OCI-LY7 (cell line): ENCODE results near the gene KCNN1. TPM values are rescaled to one million over a fixed set of nuclear protein-coding genes. Genes with fewer than 3 reads are reported as not detected.

Experiments used
- BruUV-seq: library from RNA; stranded (reverse); fragments of 400-500 nt; replicated peaks from 2 replicates; lab custom pipeline; 2021; lab: Mats Ljungman, UMichigan
- CTCF ChIA-PET: fragments of 300-600 bp; sonication (Branson Sonifier 250); formaldehyde crosslinking; loops from one replicate; lab custom pipeline; 2022; ENCODE audit warnings: antibody characterized with exemption; ENCODE audit not compliant: unreplicated experiment; lab: Charles Lee
- POLR2A ChIA-PET: fragments of 300-600 bp; sonication (Branson Sonifier 250); formaldehyde crosslinking; loops from one replicate; lab custom pipeline; 2022; ENCODE audit warnings: antibody characterized with exemption; lab: Charles Lee
- DNase-seq: peaks from one replicate; pipeline ENCODE4 v3.0.0-alpha.2; 2015; ENCODE audit warnings: low spot score
- H2AFZ ChIP-seq: fragments of 200-600 bp; sonication (generic), shearing (Covaris generic); 2 replicates; pipeline ENCODE4 v1.6.1; 2014; ENCODE audit warnings: mild to moderate bottlenecking, antibody characterized with exemption, low read length, moderate library complexity
- H3K27ac ChIP-seq: fragments of 200-600 bp; sonication (generic); 2 replicates; pipeline ENCODE4 v1.5.1; 2014; ENCODE audit warnings: mixed run types, low read depth, mild to moderate bottlenecking, moderate library complexity, low read length, inconsistent platforms; ENCODE audit not compliant: poor library complexity, severe bottlenecking
- H3K36me3 ChIP-seq: fragments of 200-600 bp; sonication (generic); 2 replicates; pipeline ENCODE4 v1.6.1; 2014; ENCODE audit warnings: mild to moderate bottlenecking, antibody characterized with exemption, low read length, moderate library complexity, mixed read lengths; ENCODE audit not compliant: insufficient read depth
- H3K4me1 ChIP-seq: fragments of 200-600 bp; sonication (generic); 2 replicates; pipeline ENCODE4 v1.5.1; 2014; ENCODE audit warnings: mild to moderate bottlenecking, low read length; ENCODE audit not compliant: insufficient read depth, poor library complexity, severe bottlenecking
- H3K4me2 ChIP-seq: fragments of 200-600 bp; sonication (generic); 2 replicates; pipeline ENCODE4 v1.6.1; 2014; ENCODE audit warnings: mild to moderate bottlenecking, low read length
- H3K4me3 ChIP-seq: fragments of 200-600 bp; sonication (generic); 2 replicates; pipeline ENCODE4 v1.5.1; 2014; ENCODE audit warnings: mild to moderate bottlenecking, low read depth, low read length; ENCODE audit not compliant: poor library complexity, severe bottlenecking
- H3K79me2 ChIP-seq: fragments of 200-600 bp; sonication (generic); 2 replicates; pipeline ENCODE4 v1.6.1; 2016; ENCODE audit warnings: low read depth, mild to moderate bottlenecking, low read length, moderate library complexity, mixed read lengths; ENCODE audit not compliant: insufficient read depth
- H3K9me2 ChIP-seq: fragments of 200-600 bp; sonication (generic); 2 replicates; pipeline ENCODE4 v1.6.1; 2016; ENCODE audit warnings: mild to moderate bottlenecking, low read length, mixed read lengths; ENCODE audit not compliant: insufficient read depth
- H3K9me3 ChIP-seq: fragments of 200-600 bp; sonication (generic); 2 replicates; pipeline ENCODE4 v1.6.1; 2014; ENCODE audit warnings: mild to moderate bottlenecking, mixed run types, low read length, mixed read lengths
- H4K20me1 ChIP-seq: fragments of 200-600 bp; sonication (generic); 2 replicates; pipeline ENCODE4 v1.6.1; 2014; ENCODE audit warnings: mild to moderate bottlenecking, antibody characterized with exemption, low read length, moderate library complexity, mixed read lengths; ENCODE audit not compliant: insufficient read depth
- CTCF ChIP-seq: fragments of 200-600 bp; sonication (generic); conservative IDR thresholded peaks from 2 replicates; pipeline ENCODE4 v1.5.1; 2014; ENCODE audit warnings: mild to moderate bottlenecking, antibody characterized with exemption, low read length, moderate library complexity, mixed read lengths
- EZH2phosphoT487 ChIP-seq: fragments of 200-600 bp; sonication (generic); IDR thresholded peaks from 2 replicates; pipeline ENCODE4 v1.6.1; 2018; ENCODE audit warnings: low read depth, borderline replicate concordance, mild to moderate bottlenecking, mixed run types, antibody characterized with exemption, low read length, moderate library complexity, mixed read lengths
- intact Hi-C: fragments of 100-400 bp; cut with micrococcal nuclease; formaldehyde crosslinking; loops from one replicate; pipeline ENCODE4 v1.10.0; 2022; ENCODE audit not compliant: unreplicated experiment
- total RNA-seq, 2 experiments: library from RNA; depleted of rRNA in 1 of 2; stranded (reverse); fragments of >200 nt in 1 of 2; shearing (Covaris generic) in 1 of 2; gene quantifications; 2 replicates each; pipeline ENCODE4 v1.2.3, GENCODE V29; 2014 to 2022

Gene KCNN1
- total RNA-seq, 2 experiments from 2014 or later, result 0.57 to 1.1 TPM

GRCh38 chr19:18045307-18046050, 78.6 kb downstream of the KCNN1 start:
- Histone ChIP-seq H2AFZ (peak overlapping the region; percentile 18; the same call in 1 of the 2 replicates), H3K27ac (peak overlapping the region; percentile 88), H3K4me2 (peak overlapping the region; percentile 72), H3K79me2 (no peaks in the 10 kb centered on the region), H3K9me3 (peaks cover 6% of the 10 kb centered on the region; the same call in 1 of the 2 replicates), H3K9me2 (no peaks in the 10 kb centered on the region), H4K20me1 (no peaks in the 10 kb centered on the region), H3K36me3 (no peaks in the 10 kb centered on the region), H3K4me3 (peak overlapping the region; percentile 44), H3K4me1 (peaks cover 36% of the 10 kb centered on the region)
- ChIA-PET CTCF (no interaction called here), POLR2A (interaction anchor here (0.5 to 1.6 kb wide), 5 partner anchors 9 to 138 kb away, joined by 3 to 8 read pairs (median 3); no protein-coding TSS in a partner anchor)
- intact Hi-C loops, result loop anchor here (1.0 kb wide), 1 partner anchor 23 kb away; no protein-coding TSS in a partner anchor
- peak; percentile 34 for DNase-seq
- no peak for TF ChIP-seq EZH2phosphoT487
- TF ChIP-seq CTCF, result peak; percentile 38; the same call in 1 of the 2 replicates
- BruUV-seq, result no TSS peak

GRCh38 chr19:18046059-18046718, 79.3 kb downstream of the KCNN1 start:
- Histone ChIP-seq H2AFZ (no peak overlapping the region), H3K9me3 (no peaks in the 10 kb centered on the region), H3K27ac (no peak overlapping the region), H3K9me2 (no peaks in the 10 kb centered on the region), H4K20me1 (no peaks in the 10 kb centered on the region), H3K36me3 (no peaks in the 10 kb centered on the region), H3K79me2 (no peaks in the 10 kb centered on the region), H3K4me1 (peaks cover 36% of the 10 kb centered on the region), H3K4me3 (no peak overlapping the region), H3K4me2 (no peak overlapping the region; the same call in 1 of the 2 replicates)
- DNase-seq, result no peak
- intact Hi-C loops, result no loop called here
- POLR2A ChIA-PET, result no interaction called here
- CTCF ChIA-PET, result interaction anchor here (0.6 kb wide), 1 partner anchor 23 kb away, joined by 3 read pairs; no protein-coding TSS in a partner anchor
- no TSS peak for BruUV-seq
- TF ChIP-seq CTCF (no peak), EZH2phosphoT487 (no peak)
